Measurements from ENCODE around the gene AIMP1. TPM values are rescaled to one million over a fixed set of nuclear protein-coding genes. Genes with fewer than 3 reads are reported as not detected.

AIMP1 gene
- total and polyA plus RNA-seq, 12 donors: 7.3 to 75.2 (median 37.0) TPM

- intact Hi-C loops (cut with DNase I): no loop called here
- H3K4me3 ChIP-seq: no peak overlapping the region
- H3K27me3 ChIP-seq: no peaks in the 10 kb centered on the region
- WGBS, 4 donors: 91 to 97% (median 93%) methylated on average over 1 of the region's 1 CpG
- no peak for DNase-seq
- peaks cover 0 to 19% of the 10 kb centered on the region in 2 donors for H3K4me1 ChIP-seq (replicated peaks in 1 of 2)
- TF ChIP-seq CTCF (IDR thresholded peaks at IDR 0.05) (no peak), POLR2A (IDR thresholded peaks at IDR 0.05) (no peak)
- peaks cover 0 to 17% of the 10 kb centered on the region in 2 donors for H3K36me3 ChIP-seq (replicated peaks in 1 of 2)
- peaks cover 0 to 9% (median 0%) of the 10 kb centered on the region in 3 donors for H3K9me3 ChIP-seq (replicated peaks in 1 of 3)
- H3K27ac ChIP-seq: no peak overlapping the region
These were observed 30.8 kb downstream of the AIMP1 start for GRCh38 chr4:106347167-106347566.

- Histone ChIP-seq H3K27ac (no peak overlapping the region), H3K4me1 (replicated peaks in 1 of 2) (no peaks in the 10 kb centered on the region), H3K9me3 (replicated peaks in 1 of 3) (peaks cover 0 to 5% (median 0%) of the 10 kb centered on the region in 3 donors), H3K4me3 (no peak overlapping the region), H3K27me3 (no peaks in the 10 kb centered on the region), H3K36me3 (replicated peaks in 1 of 2) (peaks cover 0 to 17% of the 10 kb centered on the region in 2 donors)
- DNase-seq: no peak
- no peak for TF ChIP-seq POLR2A (IDR thresholded peaks at IDR 0.05)
- TF ChIP-seq CTCF (IDR thresholded peaks at IDR 0.05): no peak
- intact Hi-C loops (cut with DNase I): no loop called here
These were observed 34.7 kb downstream of the AIMP1 start for GRCh38 chr4:106351016-106351415.

GRCh38 chr4:106353786-106354185, 37.4 kb downstream of the AIMP1 start:
- Histone ChIP-seq H3K27me3 (no peaks in the 10 kb centered on the region), H3K27ac (no peak overlapping the region), H3K4me3 (no peak overlapping the region), H3K36me3 (replicated peaks in 1 of 2) (peaks cover 0 to under 1% of the 10 kb centered on the region in 2 donors), H3K9me3 (replicated peaks in 1 of 3) (no peaks in the 10 kb centered on the region), H3K4me1 (replicated peaks in 1 of 2) (no peaks in the 10 kb centered on the region)
- intact Hi-C loops (cut with DNase I): no loop called here
- WGBS, 4 donors: 94 to 97% (median 96%) methylated on average over 1 of the region's 1 CpG
- no peak for DNase-seq
- TF ChIP-seq POLR2A (IDR thresholded peaks at IDR 0.05): no peak

GRCh38 chr4:106355193-106355592, 38.8 kb downstream of the AIMP1 start:
- DNase-seq: peak in 3 of 7 donors; percentile 3 to 17 (median 15)
- no peak for TF ChIP-seq CTCF (IDR thresholded peaks at IDR 0.05)
- TF ChIP-seq POLR2A (IDR thresholded peaks at IDR 0.05): no peak
- Histone ChIP-seq H3K27me3 (no peaks in the 10 kb centered on the region), H3K36me3 (replicated peaks in 1 of 2) (no peaks in the 10 kb centered on the region), H3K4me1 (replicated peaks in 1 of 2) (no peaks in the 10 kb centered on the region), H3K9me3 (replicated peaks in 1 of 3) (no peaks in the 10 kb centered on the region), H3K27ac (no peak overlapping the region), H3K4me3 (peak overlapping the region in 1 of 4 donors; percentile 31)
- intact Hi-C loops (cut with DNase I): no loop called here
- 50 to 74% (median 65%) methylated on average over 4 of the region's 4 CpGs for WGBS, 4 donors

- H3K27me3 ChIP-seq: no peaks in the 10 kb centered on the region
- H3K27ac ChIP-seq: no peak overlapping the region
- no peaks in the 10 kb centered on the region for H3K9me3 ChIP-seq (replicated peaks in 1 of 3)
- no peaks in the 10 kb centered on the region for H3K36me3 ChIP-seq (replicated peaks in 1 of 2)
- H3K4me3 ChIP-seq: no peak overlapping the region
- TF ChIP-seq POLR2A (IDR thresholded peaks at IDR 0.05) (no peak), CTCF (IDR thresholded peaks at IDR 0.05) (no peak)
- intact Hi-C loops (cut with DNase I): no loop called here
- WGBS, 4 donors: 63 to 84% (median 67%) methylated on average over 1 of the region's 1 CpG
- H3K4me1 ChIP-seq (replicated peaks in 1 of 2): no peaks in the 10 kb centered on the region
- no peak for DNase-seq
These were observed 42.5 kb downstream of the AIMP1 start for GRCh38 chr4:106358899-106359298.

Data from adrenal gland (tissue), 12 donors.